Measurements from ENCODE around the gene PPM1F. TPM values are rescaled to one million over a fixed set of nuclear protein-coding genes. Genes with fewer than 3 reads are reported as not detected.

PPM1F gene
- total RNA-seq, 2 donors from 2014 or later: 37.6 to 49.2 TPM

DNA sequence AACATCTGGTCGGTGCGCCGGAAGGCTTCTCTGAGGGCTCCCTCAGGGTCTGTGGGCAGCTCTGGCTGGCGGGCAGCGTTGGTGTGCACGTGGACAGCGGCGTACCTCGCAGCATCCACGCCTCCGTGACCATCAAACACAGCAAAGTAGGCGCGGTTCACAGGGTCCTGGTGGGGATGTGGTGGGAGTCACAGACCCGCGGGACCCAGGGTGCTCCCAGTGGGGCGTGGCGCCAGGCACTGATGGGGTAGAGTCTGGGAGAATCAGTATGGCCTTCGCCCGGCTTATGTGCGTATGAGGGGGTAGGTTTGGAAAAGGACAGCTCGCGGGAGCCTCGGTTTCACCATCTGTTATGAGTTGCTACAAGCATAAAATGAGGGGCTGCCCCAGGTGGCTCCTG lies 19.2 kb downstream of the PPM1F start:
- no peak for DNase-seq
- peaks cover 4% of the 10 kb centered on the region for H3K4me1 ChIP-seq (ENCODE audit: control insufficient read depth, insufficient read depth, low read length)
- Mint-ChIP-seq H3K4me3 (no peak overlapping the region), H3K27me3 (ENCODE audit: insufficient read depth) (no peaks in the 10 kb centered on the region), H3K36me3 (ENCODE audit: low read depth) (peaks cover 51% of the 10 kb centered on the region), H3K9me3 (no peaks in the 10 kb centered on the region), H3K27ac (no peak overlapping the region), H3K4me1 (peaks cover 4% of the 10 kb centered on the region)
- no peak overlapping the region for H3K4me3 ChIP-seq (ENCODE audit: low read length)
- H3K9me3 ChIP-seq (ENCODE audit: control insufficient read depth, low read length): no peaks in the 10 kb centered on the region
- H3K27me3 ChIP-seq (ENCODE audit: control insufficient read depth, insufficient read depth, low read length, poor library complexity, severe bottlenecking): no peaks in the 10 kb centered on the region
- H3K36me3 ChIP-seq (ENCODE audit: control insufficient read depth, insufficient read depth, low read length): peaks cover 59% of the 10 kb centered on the region
- WGBS, 2 experiments (ENCODE audit: insufficient coverage in 1 of 2, insufficient read length in 1 of 2): 95% methylated on average over 20 to 23 of the region's 23 CpGs
- no peak overlapping the region for H3K9ac ChIP-seq (ENCODE audit: extremely low read depth, low read length, poor library complexity, severe bottlenecking)
- TF ChIP-seq, protein P1, sequence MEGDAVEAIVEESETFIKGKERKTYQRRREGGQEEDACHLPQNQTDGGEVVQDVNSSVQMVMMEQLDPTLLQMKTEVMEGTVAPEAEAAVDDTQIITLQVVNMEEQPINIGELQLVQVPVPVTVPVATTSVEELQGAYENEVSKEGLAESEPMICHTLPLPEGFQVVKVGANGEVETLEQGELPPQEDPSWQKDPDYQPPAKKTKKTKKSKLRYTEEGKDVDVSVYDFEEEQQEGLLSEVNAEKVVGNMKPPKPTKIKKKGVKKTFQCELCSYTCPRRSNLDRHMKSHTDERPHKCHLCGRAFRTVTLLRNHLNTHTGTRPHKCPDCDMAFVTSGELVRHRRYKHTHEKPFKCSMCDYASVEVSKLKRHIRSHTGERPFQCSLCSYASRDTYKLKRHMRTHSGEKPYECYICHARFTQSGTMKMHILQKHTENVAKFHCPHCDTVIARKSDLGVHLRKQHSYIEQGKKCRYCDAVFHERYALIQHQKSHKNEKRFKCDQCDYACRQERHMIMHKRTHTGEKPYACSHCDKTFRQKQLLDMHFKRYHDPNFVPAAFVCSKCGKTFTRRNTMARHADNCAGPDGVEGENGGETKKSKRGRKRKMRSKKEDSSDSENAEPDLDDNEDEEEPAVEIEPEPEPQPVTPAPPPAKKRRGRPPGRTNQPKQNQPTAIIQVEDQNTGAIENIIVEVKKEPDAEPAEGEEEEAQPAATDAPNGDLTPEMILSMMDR (conservative IDR thresholded peaks at IDR 0.05): no peak
- no peak overlapping the region for H3K27ac ChIP-seq (ENCODE audit: low read depth, low read length)

DNA sequence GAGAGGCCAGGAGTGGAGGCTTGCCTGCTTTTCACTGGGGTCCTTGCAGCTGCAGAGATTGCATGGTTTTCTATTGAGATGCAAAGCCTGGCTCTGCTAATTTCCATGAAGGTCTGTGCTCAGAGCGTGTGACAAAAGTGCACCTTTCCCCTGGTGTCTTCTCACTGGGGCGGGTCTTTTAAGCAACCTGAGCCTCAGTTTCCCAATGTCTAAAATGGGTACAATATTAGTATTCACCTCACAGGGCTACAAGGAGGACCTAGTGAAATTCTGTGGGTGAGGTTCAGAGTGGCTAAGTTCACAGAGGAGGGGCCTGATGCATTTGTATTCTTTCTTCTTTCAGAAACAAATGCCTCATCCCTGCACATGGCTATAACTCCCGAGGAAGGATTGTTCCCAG lies 20.3 kb downstream of the PPM1F start:
- Mint-ChIP-seq H3K4me3 (no peak overlapping the region), H3K36me3 (ENCODE audit: low read depth) (peaks cover 50% of the 10 kb centered on the region), H3K9me3 (no peaks in the 10 kb centered on the region), H3K27ac (no peak overlapping the region), H3K4me1 (peaks cover 3% of the 10 kb centered on the region), H3K27me3 (ENCODE audit: insufficient read depth) (no peaks in the 10 kb centered on the region)
- TF ChIP-seq, protein P1 (conservative IDR thresholded peaks at IDR 0.05): no peak
- Histone ChIP-seq H3K27me3 (ENCODE audit: control insufficient read depth, insufficient read depth, low read length, poor library complexity, severe bottlenecking) (no peaks in the 10 kb centered on the region), H3K4me3 (ENCODE audit: low read length) (no peak overlapping the region), H3K9me3 (ENCODE audit: control insufficient read depth, low read length) (no peaks in the 10 kb centered on the region), H3K36me3 (ENCODE audit: control insufficient read depth, insufficient read depth, low read length) (peaks cover 59% of the 10 kb centered on the region), H3K27ac (ENCODE audit: low read depth, low read length) (no peak overlapping the region), H3K9ac (ENCODE audit: extremely low read depth, low read length, poor library complexity, severe bottlenecking) (no peak overlapping the region), H3K4me1 (ENCODE audit: control insufficient read depth, insufficient read depth, low read length) (no peaks in the 10 kb centered on the region)
- WGBS, 2 experiments (ENCODE audit: insufficient coverage in 1 of 2, insufficient read length in 1 of 2): 88 to 90% methylated on average over 2 to 3 of the region's 3 CpGs
- DNase-seq: no peak

DNA sequence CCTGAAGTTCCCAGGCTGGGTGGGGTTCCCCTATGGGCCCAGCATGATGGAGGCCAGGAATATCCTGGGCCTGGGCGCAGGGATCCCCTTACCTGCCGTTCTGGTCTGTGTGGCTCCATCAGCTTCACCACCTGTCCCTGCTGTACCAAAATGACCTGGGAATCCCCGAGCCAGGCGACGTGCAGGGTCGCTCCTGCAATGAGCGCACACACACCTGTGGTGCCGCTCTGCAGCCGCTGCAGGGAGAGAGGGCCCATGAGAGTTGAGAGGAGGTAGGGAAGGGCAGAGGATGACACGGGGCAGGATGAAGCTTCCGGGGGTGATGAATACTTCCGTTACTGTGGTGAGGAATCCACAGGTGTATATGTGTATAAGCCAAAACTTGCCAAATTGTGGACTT lies 21.6 kb downstream of the PPM1F start:
- no peak overlapping the region for H3K9ac ChIP-seq (ENCODE audit: extremely low read depth, low read length, poor library complexity, severe bottlenecking)
- H3K4me3 ChIP-seq (ENCODE audit: low read length): no peak overlapping the region
- DNase-seq: no peak
- Mint-ChIP-seq H3K36me3 (ENCODE audit: low read depth) (peaks cover 44% of the 10 kb centered on the region), H3K9me3 (no peaks in the 10 kb centered on the region), H3K27ac (no peak overlapping the region), H3K4me1 (peaks cover 11% of the 10 kb centered on the region), H3K27me3 (ENCODE audit: insufficient read depth) (no peaks in the 10 kb centered on the region), H3K4me3 (no peak overlapping the region)
- no peaks in the 10 kb centered on the region for H3K9me3 ChIP-seq (ENCODE audit: control insufficient read depth, low read length)
- H3K27ac ChIP-seq (ENCODE audit: low read depth, low read length): no peak overlapping the region
- H3K27me3 ChIP-seq (ENCODE audit: control insufficient read depth, insufficient read depth, low read length, poor library complexity, severe bottlenecking): no peaks in the 10 kb centered on the region
- peaks cover 47% of the 10 kb centered on the region for H3K36me3 ChIP-seq (ENCODE audit: control insufficient read depth, insufficient read depth, low read length)
- TF ChIP-seq, protein P1 (conservative IDR thresholded peaks at IDR 0.05): no peak
- no peaks in the 10 kb centered on the region for H3K4me1 ChIP-seq (ENCODE audit: control insufficient read depth, insufficient read depth, low read length)
- WGBS, 2 experiments (ENCODE audit: insufficient coverage in 1 of 2, insufficient read length in 1 of 2): 94 to 96% methylated on average over 5 to 12 of the region's 12 CpGs
